BJ (cell line): Measurements from ENCODE around the gene SFT2D1. TPM values are rescaled to one million over a fixed set of nuclear protein-coding genes. Genes with fewer than 3 reads are reported as not detected.

Source experiments
- CTCF ChIA-PET: fragments of 350-600 bp; formaldehyde crosslinking; extraction: SDS; loops from one replicate; lab custom pipeline; 2021; ENCODE audit warnings: antibody characterized with exemption, inconsistent platforms; lab: Yijun Ruan, JAX
- POLR2A ChIA-PET: fragments of 300-600 bp; sonication (Branson Sonifier 250); formaldehyde crosslinking; extraction: SDS; loops from one replicate; lab custom pipeline; 2021; ENCODE audit warnings: antibody characterized with exemption; lab: Charles Lee
- DNase-seq: peaks from one replicate; pipeline ENCODE4 v3.0.0-alpha.2; 2011; ENCODE audit warnings: low read depth
- H3K27me3 ChIP-seq: 2 replicates; pipeline ENCODE4 v1.6.0; 2011; ENCODE audit warnings: low read length; ENCODE audit not compliant: control insufficient read depth, insufficient read depth
- H3K36me3 ChIP-seq: 2 replicates; pipeline ENCODE4 v1.5.1; 2011; ENCODE audit warnings: low read length; ENCODE audit not compliant: control insufficient read depth, insufficient read depth
- H3K4me3 ChIP-seq: 2 replicates; pipeline ENCODE4 v1.5.1; 2011; ENCODE audit warnings: low read depth, mild to moderate bottlenecking, control low read depth, low read length
- polyA plus RNA-seq: library from polyadenylated mRNA; depleted of rRNA; stranded (reverse); fragments of >200 nt; gene quantifications from 2 replicates; pipeline ENCODE4 v1.2.3, GENCODE V29; 2011
- TF ChIP-seq, protein P1 (sequence below): IDR thresholded peaks from 2 replicates; pipeline ENCODE4 v1.5.1; 2011; ENCODE audit warnings: low read depth, mild to moderate bottlenecking, control low read depth, inconsistent platforms, low read length, moderate library complexity; ENCODE audit not compliant: insufficient read depth

Gene SFT2D1
- polyA plus RNA-seq, 1 experiment, result 24.9 TPM

- H3K36me3 ChIP-seq, result no peaks in the 10 kb centered on the region
- CTCF ChIA-PET, result interaction anchor here (0.7 to 2.0 kb wide), 4 partner anchors 8 to 90 kb away, joined by 3 to 24 read pairs (median 4); no protein-coding TSS in a partner anchor
- H3K27me3 ChIP-seq, result peaks cover 21% of the 10 kb centered on the region
- POLR2A ChIA-PET, result no interaction called here
- no peak overlapping the region for H3K4me3 ChIP-seq
- DNase-seq, result no peak
- TF ChIP-seq, protein P1, sequence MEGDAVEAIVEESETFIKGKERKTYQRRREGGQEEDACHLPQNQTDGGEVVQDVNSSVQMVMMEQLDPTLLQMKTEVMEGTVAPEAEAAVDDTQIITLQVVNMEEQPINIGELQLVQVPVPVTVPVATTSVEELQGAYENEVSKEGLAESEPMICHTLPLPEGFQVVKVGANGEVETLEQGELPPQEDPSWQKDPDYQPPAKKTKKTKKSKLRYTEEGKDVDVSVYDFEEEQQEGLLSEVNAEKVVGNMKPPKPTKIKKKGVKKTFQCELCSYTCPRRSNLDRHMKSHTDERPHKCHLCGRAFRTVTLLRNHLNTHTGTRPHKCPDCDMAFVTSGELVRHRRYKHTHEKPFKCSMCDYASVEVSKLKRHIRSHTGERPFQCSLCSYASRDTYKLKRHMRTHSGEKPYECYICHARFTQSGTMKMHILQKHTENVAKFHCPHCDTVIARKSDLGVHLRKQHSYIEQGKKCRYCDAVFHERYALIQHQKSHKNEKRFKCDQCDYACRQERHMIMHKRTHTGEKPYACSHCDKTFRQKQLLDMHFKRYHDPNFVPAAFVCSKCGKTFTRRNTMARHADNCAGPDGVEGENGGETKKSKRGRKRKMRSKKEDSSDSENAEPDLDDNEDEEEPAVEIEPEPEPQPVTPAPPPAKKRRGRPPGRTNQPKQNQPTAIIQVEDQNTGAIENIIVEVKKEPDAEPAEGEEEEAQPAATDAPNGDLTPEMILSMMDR, result no peak
Observed at GRCh38 chr6:166310634-166311033, 31.7 kb downstream of the SFT2D1 start.

GRCh38 chr6:166309977-166310376 lies 32.4 kb downstream of the SFT2D1 start:
- TF ChIP-seq, protein P1, result no peak
- ChIA-PET POLR2A (no interaction called here), CTCF (interaction anchor here (1.7 to 2.0 kb wide), 2 partner anchors 9 to 91 kb away, joined by 4 to 24 read pairs; no protein-coding TSS in a partner anchor)
- no peak overlapping the region for H3K4me3 ChIP-seq
- no peak for DNase-seq
- peaks cover 24% of the 10 kb centered on the region for H3K27me3 ChIP-seq
- no peaks in the 10 kb centered on the region for H3K36me3 ChIP-seq

GRCh38 chr6:166308769-166309589 lies 33.4 kb downstream of the SFT2D1 start:
- CTCF ChIA-PET, result interaction anchor here (0.8 to 1.8 kb wide), 3 partner anchors 73 to 92 kb away, joined by 3 to 7 read pairs (median 4); no protein-coding TSS in a partner anchor
- no peak overlapping the region for H3K4me3 ChIP-seq

GRCh38 chr6:166308033-166308768 lies 34.1 kb downstream of the SFT2D1 start, which contains the start of gene PRR18:
PRR18 (minus strand) TSS chr6:166308392; CDS start chr6:166308142, 250 bp downstream.
- H3K27me3 ChIP-seq, result peaks cover 26% of the 10 kb centered on the region
- CTCF ChIA-PET, result interaction anchor here (0.8 to 1.8 kb wide), 3 partner anchors 74 to 92 kb away, joined by 3 to 7 read pairs (median 4); no protein-coding TSS in a partner anchor
- no peaks in the 10 kb centered on the region for H3K36me3 ChIP-seq
- POLR2A ChIA-PET, result no interaction called here
- TF ChIP-seq, protein P1, result no peak
- DNase-seq, result no peak
- H3K4me3 ChIP-seq, result peak within 1 kb of the TSS; percentile 14

More at GRCh38 chr6:166308769-166309589, 33.4 kb downstream of the SFT2D1 start:
- H3K27me3 ChIP-seq, result peaks cover 26% of the 10 kb centered on the region
- POLR2A ChIA-PET, result no interaction called here
- TF ChIP-seq, protein P1, result no peak
- H3K36me3 ChIP-seq, result no peaks in the 10 kb centered on the region
- no peak for DNase-seq
